OCI-LY7 (cell line): ENCODE data around the gene ABCF3.

Experiments used
- EZH2phosphoT487 ChIP-seq: fragments of 200-600 bp; sonication (generic); IDR thresholded peaks from 2 replicates; pipeline ENCODE4 v1.6.1; 2018; ENCODE audit warnings: low read depth, borderline replicate concordance, mild to moderate bottlenecking, mixed run types, antibody characterized with exemption, low read length, moderate library complexity, mixed read lengths
- TF ChIP-seq, protein P1 (sequence below): fragments of 200-600 bp; sonication (generic); conservative IDR thresholded peaks from 2 replicates; pipeline ENCODE4 v1.5.1; 2014; ENCODE audit warnings: mild to moderate bottlenecking, antibody characterized with exemption, low read length, moderate library complexity, mixed read lengths

DNA sequence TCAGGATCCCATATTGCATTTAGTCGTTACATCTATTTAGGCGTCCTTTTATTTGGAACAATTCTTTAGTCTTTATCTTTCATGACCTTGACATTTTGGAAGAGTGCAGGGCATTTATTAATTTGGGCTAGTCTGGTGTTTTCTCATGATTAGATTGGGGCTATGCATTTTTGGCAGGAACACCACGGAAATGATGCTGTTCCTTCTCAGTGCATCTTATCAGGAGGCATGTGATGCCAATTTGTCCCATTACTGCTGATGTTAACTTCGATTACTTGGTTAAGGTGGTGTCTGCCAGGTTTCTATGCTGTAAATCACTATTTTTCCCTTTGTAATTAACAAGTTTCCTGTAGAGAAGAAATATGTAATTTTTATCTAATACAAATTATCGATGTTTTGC lies 25.3 kb downstream of the ABCF3 start:
- TF ChIP-seq, protein P1, sequence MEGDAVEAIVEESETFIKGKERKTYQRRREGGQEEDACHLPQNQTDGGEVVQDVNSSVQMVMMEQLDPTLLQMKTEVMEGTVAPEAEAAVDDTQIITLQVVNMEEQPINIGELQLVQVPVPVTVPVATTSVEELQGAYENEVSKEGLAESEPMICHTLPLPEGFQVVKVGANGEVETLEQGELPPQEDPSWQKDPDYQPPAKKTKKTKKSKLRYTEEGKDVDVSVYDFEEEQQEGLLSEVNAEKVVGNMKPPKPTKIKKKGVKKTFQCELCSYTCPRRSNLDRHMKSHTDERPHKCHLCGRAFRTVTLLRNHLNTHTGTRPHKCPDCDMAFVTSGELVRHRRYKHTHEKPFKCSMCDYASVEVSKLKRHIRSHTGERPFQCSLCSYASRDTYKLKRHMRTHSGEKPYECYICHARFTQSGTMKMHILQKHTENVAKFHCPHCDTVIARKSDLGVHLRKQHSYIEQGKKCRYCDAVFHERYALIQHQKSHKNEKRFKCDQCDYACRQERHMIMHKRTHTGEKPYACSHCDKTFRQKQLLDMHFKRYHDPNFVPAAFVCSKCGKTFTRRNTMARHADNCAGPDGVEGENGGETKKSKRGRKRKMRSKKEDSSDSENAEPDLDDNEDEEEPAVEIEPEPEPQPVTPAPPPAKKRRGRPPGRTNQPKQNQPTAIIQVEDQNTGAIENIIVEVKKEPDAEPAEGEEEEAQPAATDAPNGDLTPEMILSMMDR = no peak
- TF ChIP-seq EZH2phosphoT487 = no peak
